ENCODE data around the gene GIMAP4.
"Not testable (repeated sequence)": the region's sequence is repeated elsewhere in the genome, so short reads cannot be mapped to it uniquely, and the experiment has no call there.

GIMAP4 gene

GRCh38 chr7:150610233-150610632 lies 43.0 kb downstream of the GIMAP4 start:
- no peak for DNase-seq (ENCODE audit: extremely low read depth, low read depth)
- TF ChIP-seq, protein P1, sequence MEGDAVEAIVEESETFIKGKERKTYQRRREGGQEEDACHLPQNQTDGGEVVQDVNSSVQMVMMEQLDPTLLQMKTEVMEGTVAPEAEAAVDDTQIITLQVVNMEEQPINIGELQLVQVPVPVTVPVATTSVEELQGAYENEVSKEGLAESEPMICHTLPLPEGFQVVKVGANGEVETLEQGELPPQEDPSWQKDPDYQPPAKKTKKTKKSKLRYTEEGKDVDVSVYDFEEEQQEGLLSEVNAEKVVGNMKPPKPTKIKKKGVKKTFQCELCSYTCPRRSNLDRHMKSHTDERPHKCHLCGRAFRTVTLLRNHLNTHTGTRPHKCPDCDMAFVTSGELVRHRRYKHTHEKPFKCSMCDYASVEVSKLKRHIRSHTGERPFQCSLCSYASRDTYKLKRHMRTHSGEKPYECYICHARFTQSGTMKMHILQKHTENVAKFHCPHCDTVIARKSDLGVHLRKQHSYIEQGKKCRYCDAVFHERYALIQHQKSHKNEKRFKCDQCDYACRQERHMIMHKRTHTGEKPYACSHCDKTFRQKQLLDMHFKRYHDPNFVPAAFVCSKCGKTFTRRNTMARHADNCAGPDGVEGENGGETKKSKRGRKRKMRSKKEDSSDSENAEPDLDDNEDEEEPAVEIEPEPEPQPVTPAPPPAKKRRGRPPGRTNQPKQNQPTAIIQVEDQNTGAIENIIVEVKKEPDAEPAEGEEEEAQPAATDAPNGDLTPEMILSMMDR (IDR thresholded peaks at IDR 0.05; ENCODE audit: low read depth, low read length), result no peak

DNA sequence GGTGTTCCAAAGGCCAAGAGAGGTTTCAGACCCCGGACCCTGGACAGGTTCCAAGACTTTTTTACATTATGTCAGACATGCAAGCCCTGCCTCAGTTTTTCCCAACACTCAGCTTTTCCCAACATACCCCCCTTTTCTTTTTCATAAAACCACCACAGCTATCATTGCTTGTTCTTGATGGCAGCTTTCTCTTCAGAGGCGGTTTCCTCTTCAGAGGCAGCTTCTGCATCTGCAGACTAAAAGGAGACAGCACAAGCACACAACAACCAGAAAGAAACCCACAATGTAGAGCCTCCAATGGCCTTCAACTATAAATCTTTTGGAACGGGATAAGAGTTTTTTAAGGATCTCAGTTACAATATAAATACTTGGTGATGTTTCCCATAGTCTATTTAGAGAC lies 45.7 kb downstream of the GIMAP4 start:
- TF ChIP-seq, protein P1 (IDR thresholded peaks at IDR 0.05; ENCODE audit: low read depth, low read length), result no peak
- DNase-seq (ENCODE audit: extremely low read depth, low read depth), result no peak

DNA sequence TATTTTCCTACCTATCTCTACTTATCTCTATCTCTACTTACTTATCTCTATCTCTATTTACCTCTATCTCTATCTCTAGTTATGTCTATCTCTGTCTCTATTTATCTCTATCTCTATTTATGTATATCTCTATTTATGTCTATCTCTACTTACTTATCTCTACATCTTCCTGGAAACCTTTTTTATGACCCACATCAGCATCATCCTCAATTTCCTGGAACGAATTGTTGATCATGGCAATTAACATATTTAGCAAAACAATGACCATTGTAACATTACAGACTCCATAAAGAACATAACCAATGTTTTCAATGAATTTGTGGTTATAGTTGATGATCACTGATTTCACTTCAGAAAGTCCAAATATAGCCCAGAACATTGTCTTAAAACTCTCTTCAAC lies 46.7 kb downstream of the GIMAP4 start:
- TF ChIP-seq, protein P1 (IDR thresholded peaks at IDR 0.05; ENCODE audit: low read depth, low read length), result no peak
- DNase-seq (ENCODE audit: extremely low read depth, low read depth), result no peak

- not testable (repeated sequence) for DNase-seq (ENCODE audit: extremely low read depth, low read depth)
Measured at GRCh38 chr7:150614426-150614825, 47.2 kb downstream of the GIMAP4 start.

DNA sequence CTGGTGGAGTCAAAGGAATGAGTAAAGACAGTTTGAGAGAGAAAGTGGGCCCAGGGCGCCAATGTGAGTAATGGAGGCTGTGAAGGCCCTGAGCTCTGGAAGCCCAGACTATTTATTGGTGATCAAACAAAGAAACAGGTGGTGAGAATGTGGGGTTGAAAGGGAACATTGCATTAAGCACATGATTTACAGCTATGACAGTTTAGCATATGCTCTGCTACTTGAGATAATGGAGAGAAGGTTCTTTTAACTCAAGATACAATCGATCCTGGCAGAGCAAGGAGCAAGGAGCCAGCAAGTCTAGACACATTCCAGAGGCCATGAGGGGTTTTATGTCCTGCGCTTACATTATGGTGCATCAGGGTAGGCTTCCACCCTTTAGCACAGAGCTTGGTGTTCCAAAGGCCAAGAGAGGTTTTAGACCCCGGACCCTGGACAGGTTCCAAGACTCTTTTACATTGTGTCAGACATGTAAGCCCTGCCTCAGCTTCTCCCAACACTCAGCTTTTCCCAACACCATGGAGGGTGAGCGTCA lies 48.1 kb downstream of the GIMAP4 start:
- DNase-seq (ENCODE audit: extremely low read depth, low read depth), result not testable (repeated sequence)

GRCh38 chr7:150620061-150620460 lies 52.9 kb downstream of the GIMAP4 start:
- DNase-seq (ENCODE audit: extremely low read depth, low read depth), result no peak
- TF ChIP-seq, protein P1 (IDR thresholded peaks at IDR 0.05; ENCODE audit: low read depth, low read length), result no peak

DNA sequence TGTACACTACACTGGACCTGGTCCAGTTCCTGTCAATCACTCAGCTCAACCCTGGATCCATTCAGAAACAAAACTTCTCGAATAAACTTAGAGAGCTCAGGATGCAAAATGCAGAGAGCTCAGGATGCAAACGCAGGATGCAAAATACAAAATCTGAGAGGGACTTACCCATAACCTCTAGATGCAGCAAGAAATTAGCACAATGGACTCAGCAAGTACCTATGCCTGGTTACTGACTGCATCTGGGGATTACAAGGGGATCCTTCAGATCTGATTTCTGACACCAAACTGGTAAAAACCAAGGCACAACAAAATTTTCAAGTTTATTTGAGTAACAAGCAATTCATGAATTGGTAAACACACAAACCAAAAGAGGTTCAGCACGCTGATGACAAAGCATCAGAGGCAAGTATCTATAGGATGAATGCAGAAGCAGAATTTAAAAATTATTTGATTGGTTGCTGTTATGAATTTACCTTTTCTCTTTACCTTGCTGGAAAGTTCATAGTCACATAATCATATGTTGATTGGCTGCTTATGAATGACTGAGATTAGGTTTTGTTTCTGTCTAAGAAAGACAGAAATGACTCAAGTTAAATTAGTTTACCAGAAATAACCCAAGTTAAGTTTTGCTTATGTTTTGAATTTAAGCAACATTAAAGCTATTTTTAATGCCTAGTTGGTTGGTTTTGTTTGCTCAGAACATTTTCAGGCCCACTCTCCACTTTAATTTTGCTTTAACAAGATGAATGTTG lies 53.6 kb downstream of the GIMAP4 start:
- TF ChIP-seq, protein P1 (IDR thresholded peaks at IDR 0.05; ENCODE audit: low read depth, low read length), result no peak
- DNase-seq (ENCODE audit: extremely low read depth, low read depth), result no peak

DNA sequence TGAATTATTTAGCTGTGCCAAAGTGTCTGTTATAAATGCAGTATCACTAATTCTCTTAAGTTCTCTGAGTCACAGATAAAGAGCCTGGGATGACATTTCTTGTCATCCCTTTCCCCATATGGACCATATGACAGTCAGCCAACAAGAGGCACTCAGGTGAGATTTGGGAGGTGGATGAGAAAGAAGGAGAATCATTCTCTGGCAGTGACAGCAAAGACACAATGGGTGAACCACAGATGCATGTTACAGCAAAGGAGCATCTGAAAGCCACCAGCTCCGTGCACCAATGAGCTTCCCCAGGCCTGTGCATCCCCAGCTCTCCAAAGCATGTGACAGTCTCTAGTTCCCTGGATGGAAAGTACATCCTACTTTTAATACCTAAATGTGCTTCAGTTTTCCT lies 54.2 kb downstream of the GIMAP4 start:
- DNase-seq (ENCODE audit: extremely low read depth, low read depth), result no peak
- TF ChIP-seq, protein P1 (IDR thresholded peaks at IDR 0.05; ENCODE audit: low read depth, low read length), result no peak
